Naive thymus-derived CD4-positive, alpha-beta T cell (primary cell): Measurements from ENCODE around the gene C17orf50. TPM values are rescaled to one million over a fixed set of nuclear protein-coding genes. Genes with fewer than 3 reads are reported as not detected.

Experiments used
- ATAC-seq: fragments of 150-1000 bp; cut with Tn5 transposase; 2 replicates; pipeline ENCODE4 v1.10.0; 2021; ENCODE audit warnings: mild to moderate bottlenecking, moderate library complexity
- CTCF ChIA-PET: fragments of 350-600 bp; sonication (Branson Sonifier 250); formaldehyde crosslinking; loops from one replicate; lab custom pipeline; 2021; ENCODE audit warnings: antibody characterized with exemption; lab: Charles Lee
- POLR2A ChIA-PET: fragments of 350-600 bp; sonication (Branson Sonifier 250); formaldehyde crosslinking; loops from one replicate; lab custom pipeline; 2021; ENCODE audit warnings: antibody characterized with exemption, inconsistent platforms; lab: Charles Lee
- DNase-seq, 9 donors: peaks; one replicate each; pipeline versions ENCODE4 v3.0.0 to v3.0.0-alpha.2; 2020 to 2022; ENCODE audit warnings: mixed read lengths in 1 of 9
- H3K27ac ChIP-seq: one replicate; pipeline ENCODE4 v1.7.0; 2013; ENCODE audit warnings: mild to moderate bottlenecking, low read depth, low read length, moderate library complexity
- H3K27me3 ChIP-seq, 2 donors: one replicate each; pipeline ENCODE4 v1.7.0; 2013; ENCODE audit warnings: low read length in 2 of 2, mild to moderate bottlenecking in 2 of 2, moderate library complexity in 2 of 2; ENCODE audit not compliant: control insufficient read depth in 2 of 2, insufficient read depth in 2 of 2
- H3K36me3 ChIP-seq, 3 experiments: 1 replicate in 2 of 3; 2 replicates in 1 of 3; pipeline ENCODE4 v1.7.0; 2013; ENCODE audit warnings: low read length in 3 of 3, mild to moderate bottlenecking in 3 of 3, moderate library complexity in 1 of 3; ENCODE audit not compliant: insufficient read depth in 3 of 3, control insufficient read depth in 2 of 3
- H3K4me1 ChIP-seq, 2 donors: one replicate each; pipeline ENCODE4 v1.7.0; 2013; ENCODE audit warnings: low read length in 2 of 2, mild to moderate bottlenecking in 2 of 2, moderate library complexity in 1 of 2; ENCODE audit not compliant: control insufficient read depth in 2 of 2, insufficient read depth in 2 of 2
- H3K4me3 ChIP-seq: 2 replicates; pipeline ENCODE4 v1.7.0; 2013; ENCODE audit warnings: mild to moderate bottlenecking, low read length
- H3K9me3 ChIP-seq, 3 experiments: 1 replicate in 2 of 3; 2 replicates in 1 of 3; pipeline ENCODE4 v1.7.0; 2013; ENCODE audit warnings: low read length in 3 of 3; ENCODE audit not compliant: control insufficient read depth in 2 of 3
- H3K27ac Mint-ChIP-seq, 9 donors: one replicate each; pipeline ENCODE4 v1.8.0; 2020 to 2022; ENCODE audit warnings: mixed read lengths in 9 of 9, mild to moderate bottlenecking in 8 of 9, moderate library complexity in 5 of 9, inconsistent platforms in 2 of 9
- H3K27me3 Mint-ChIP-seq, 5 donors: one replicate each; pipeline ENCODE4 v1.8.0; 2021 to 2022; ENCODE audit warnings: mixed read lengths in 5 of 5, mild to moderate bottlenecking in 1 of 5
- H3K36me3 Mint-ChIP-seq, 5 donors: one replicate each; pipeline ENCODE4 v1.8.0; 2020 to 2022; ENCODE audit warnings: mixed read lengths in 5 of 5, mild to moderate bottlenecking in 3 of 5, inconsistent platforms in 1 of 5
- H3K4me1 Mint-ChIP-seq, 7 donors: one replicate each; pipeline ENCODE4 v1.8.0; 2020 to 2022; ENCODE audit warnings: mixed read lengths in 7 of 7, mild to moderate bottlenecking in 3 of 7, inconsistent platforms in 1 of 7
- H3K4me3 Mint-ChIP-seq, 10 donors: one replicate each; pipeline ENCODE4 v1.8.0; 2020 to 2022; ENCODE audit warnings: mild to moderate bottlenecking in 10 of 10, mixed read lengths in 10 of 10, moderate library complexity in 6 of 10, inconsistent platforms in 2 of 10
- H3K9me3 Mint-ChIP-seq, 11 donors: one replicate each; pipeline ENCODE4 v1.8.0; 2020 to 2022; ENCODE audit warnings: mixed read lengths in 11 of 11, mild to moderate bottlenecking in 4 of 11, inconsistent platforms in 1 of 11, moderate library complexity in 1 of 11
- intact Hi-C, 2 donors: fragments of 100-400 bp; cut with micrococcal nuclease; formaldehyde crosslinking; loops; one replicate each; pipeline ENCODE4 v1.15.1; 2023
- polyA plus RNA-seq, 2 donors: library from polyadenylated mRNA; unstranded; fragments of 300-500 nt; fragmentation: Illumina TruSeq; gene quantifications; one replicate each; pipeline ENCODE4 v1.2.3, GENCODE V29; 2021
- total RNA-seq, 6 experiments: library from RNA in 5 of 6; stranded (reverse) in 5 of 6; gene quantifications; 1 replicate in 5 of 6; 2 replicates in 1 of 6; pipeline ENCODE4 v1.2.3 and lab custom pipeline; 2021 to 2026

C17orf50 gene
- total and polyA plus RNA-seq, 7 experiments from 2014 or later: 0.27 TPM; not detected in 6

DNA sequence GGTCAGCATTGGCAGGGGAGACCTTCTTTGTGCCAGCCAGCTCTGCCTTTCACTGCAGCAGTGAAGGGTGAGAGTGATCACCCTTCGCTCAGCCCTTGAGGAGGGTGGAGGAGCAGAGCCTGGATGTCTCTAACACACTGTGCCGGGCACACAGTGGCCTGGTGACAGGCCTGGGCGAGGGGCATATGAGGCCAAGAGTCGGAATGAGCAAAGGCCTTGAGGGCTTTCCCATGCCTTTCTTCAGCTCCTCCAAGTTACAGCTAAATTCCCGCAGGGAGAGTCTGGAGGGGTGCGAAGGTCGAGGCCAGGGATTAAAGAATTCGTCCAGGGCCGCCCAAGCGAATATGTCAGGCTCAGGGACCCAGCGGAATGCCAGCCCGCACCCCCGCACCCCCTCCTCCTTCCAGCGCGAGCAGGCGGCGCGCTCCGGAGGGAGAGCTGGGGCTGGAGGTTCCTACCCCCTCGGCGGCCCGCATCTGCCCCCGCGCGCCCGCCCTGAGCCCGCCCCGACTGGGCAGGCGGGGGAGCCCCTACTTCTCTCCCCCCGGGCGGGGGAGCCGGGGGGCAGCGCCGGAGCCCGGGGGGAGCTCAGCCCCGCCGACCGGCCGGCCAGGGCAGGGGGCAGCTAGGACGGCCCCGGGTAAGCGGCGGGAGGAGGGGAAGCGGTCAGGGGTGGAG lies 29.3 kb upstream of the C17orf50 start, which contains the start of gene RASL10B:
RASL10B (plus strand) TSS at position 401 of the 678 bp plus-strand sequence. CDS start 3,546 bp downstream, outside the sequence.
- peaks cover 8 to 13% of the 10 kb centered on the region in 2 donors for H3K4me1 ChIP-seq
- no peaks in the 10 kb centered on the region for H3K27me3 ChIP-seq
- peaks cover 0 to 7% (median 0%) of the 10 kb centered on the region in 5 donors for H3K36me3 Mint-ChIP-seq
- ATAC-seq (peak; percentile 83), DNase-seq (peak; percentile 34 to 62 (median 42))
- ChIA-PET POLR2A (interaction anchor here (0.6 to 1.3 kb wide), 2 partner anchors 9 to 28 kb away, joined by 3 to 4 read pairs; no protein-coding TSS in a partner anchor), CTCF (interaction anchor here (1.0 kb wide), 1 partner anchor 16 kb away, joined by 4 read pairs; no protein-coding TSS in a partner anchor)
- H3K27ac ChIP-seq: no peak within 1 kb of the TSS
- peak within 1 kb of the TSS; percentile 55 for H3K4me3 ChIP-seq
- intact Hi-C loops: no loop called here
- H3K4me1 Mint-ChIP-seq: peaks cover 11 to 31% (median 21%) of the 10 kb centered on the region in 7 donors
- H3K9me3 Mint-ChIP-seq: peaks cover 0 to 2% (median 0%) of the 10 kb centered on the region in 11 donors
- H3K9me3 ChIP-seq: no peaks in the 10 kb centered on the region
- H3K27me3 Mint-ChIP-seq: peaks cover 0 to 24% (median 5%) of the 10 kb centered on the region in 5 donors
- H3K27ac Mint-ChIP-seq: peak within 1 kb of the TSS in 8 of 9 donors; percentile 21 to 85 (median 66)
- peaks cover 0 to 7% (median 0%) of the 10 kb centered on the region in 3 experiments for H3K36me3 ChIP-seq
- peak within 1 kb of the TSS; percentile 59 to 90 (median 85) for H3K4me3 Mint-ChIP-seq

DNA sequence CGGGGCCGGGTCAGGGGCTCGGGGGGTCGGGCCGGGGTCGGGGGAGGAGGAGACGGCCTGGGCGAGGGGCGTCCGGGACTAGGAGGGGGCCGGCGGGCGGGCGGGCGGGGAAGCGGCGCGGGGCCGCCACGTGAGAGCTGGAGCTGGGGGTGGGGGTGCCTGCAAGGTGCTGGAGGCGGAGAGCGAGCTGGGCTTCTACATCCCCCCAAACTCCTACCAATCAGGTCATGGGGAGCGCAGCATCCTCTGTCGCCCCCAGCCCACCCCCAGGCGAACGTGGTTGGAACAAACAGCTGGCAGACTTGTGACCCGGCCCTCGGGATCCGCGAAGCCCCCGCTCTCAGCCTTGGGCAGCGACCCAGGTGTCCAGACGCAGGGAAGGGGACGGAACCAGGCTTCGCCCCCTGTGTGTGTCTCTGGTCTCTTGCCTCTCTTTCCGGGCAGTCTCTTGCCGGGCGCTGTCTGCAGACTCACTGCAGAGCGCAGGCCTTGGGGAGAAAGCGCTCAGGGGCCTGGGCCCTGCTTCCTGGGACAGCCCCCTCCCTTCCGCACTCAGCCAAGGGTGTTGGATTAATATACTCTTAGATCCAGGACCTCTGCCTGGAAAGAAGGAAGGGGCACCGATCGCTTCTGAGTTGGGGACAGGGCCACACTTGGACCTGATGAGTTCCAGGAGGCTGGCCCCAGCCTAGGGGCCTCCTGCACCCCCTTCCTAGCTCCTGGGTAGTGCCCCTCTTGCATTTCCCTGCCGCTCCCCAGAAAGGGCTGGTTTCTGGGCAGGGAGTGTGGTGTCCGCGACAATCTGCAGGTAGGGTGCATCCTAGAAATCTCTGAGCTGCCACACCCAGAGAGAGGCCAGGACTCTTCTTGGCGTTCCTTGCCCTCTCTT lies 28.5 kb upstream of the C17orf50 start:
- H3K27me3 Mint-ChIP-seq: peaks cover 0 to 24% (median 5%) of the 10 kb centered on the region in 5 donors
- peak overlapping the region; percentile 39 to 90 (median 78) for H3K4me3 Mint-ChIP-seq
- peaks cover 0 to 7% (median 0%) of the 10 kb centered on the region in 5 donors for H3K36me3 Mint-ChIP-seq
- H3K4me3 ChIP-seq: no peak overlapping the region
- peaks cover 0 to 3% (median 0%) of the 10 kb centered on the region in 3 experiments for H3K36me3 ChIP-seq
- H3K9me3 ChIP-seq: no peaks in the 10 kb centered on the region
- peaks cover 0 to 2% (median 0%) of the 10 kb centered on the region in 11 donors for H3K9me3 Mint-ChIP-seq
- peaks cover 11 to 31% (median 21%) of the 10 kb centered on the region in 7 donors for H3K4me1 Mint-ChIP-seq
- ATAC-seq (no peak), DNase-seq (no peak)
- no peaks in the 10 kb centered on the region for H3K27me3 ChIP-seq
- intact Hi-C loops: no loop called here
- no peak overlapping the region for H3K27ac ChIP-seq
- H3K27ac Mint-ChIP-seq: peak overlapping the region in 3 of 9 donors; percentile 37 to 66 (median 51)
- ChIA-PET POLR2A (interaction anchor here (1.3 kb wide), 1 partner anchor 8 kb away, joined by 4 read pairs; no protein-coding TSS in a partner anchor), CTCF (interaction anchor here (1.7 kb wide), 1 partner anchor 15 kb away, joined by 5 read pairs; no protein-coding TSS in a partner anchor)
- H3K4me1 ChIP-seq: peaks cover 8 to 13% of the 10 kb centered on the region in 2 donors

- CTCF ChIA-PET: interaction anchor here (1.7 kb wide), 1 partner anchor 15 kb away, joined by 5 read pairs; no protein-coding TSS in a partner anchor
- POLR2A ChIA-PET: no interaction called here
- Histone ChIP-seq H3K36me3 (peaks cover 0 to under 1% (median 0%) of the 10 kb centered on the region in 3 experiments), H3K27me3 (no peaks in the 10 kb centered on the region), H3K4me3 (no peak overlapping the region), H3K27ac (no peak overlapping the region), H3K9me3 (no peaks in the 10 kb centered on the region), H3K4me1 (peaks cover 8 to 13% of the 10 kb centered on the region in 2 donors)
- intact Hi-C loops: no loop called here
- H3K27me3 Mint-ChIP-seq: peaks cover 0 to 24% (median 5%) of the 10 kb centered on the region in 5 donors
- H3K4me1 Mint-ChIP-seq: peaks cover 11 to 31% (median 21%) of the 10 kb centered on the region in 7 donors
- ATAC-seq (no peak), DNase-seq (no peak)
- peak overlapping the region; percentile 23 to 90 (median 78) for H3K4me3 Mint-ChIP-seq
- peaks cover 0 to 7% (median 0%) of the 10 kb centered on the region in 5 donors for H3K36me3 Mint-ChIP-seq
- H3K27ac Mint-ChIP-seq: no peak overlapping the region
- peaks cover 0 to 2% (median 0%) of the 10 kb centered on the region in 11 donors for H3K9me3 Mint-ChIP-seq
These were observed 27.9 kb upstream of the C17orf50 start for GRCh38 chr17:35732806-35733136.

- H3K4me1 Mint-ChIP-seq: peaks cover 11 to 31% (median 21%) of the 10 kb centered on the region in 7 donors
- no peaks in the 10 kb centered on the region for H3K36me3 ChIP-seq
- ChIA-PET POLR2A (no interaction called here), CTCF (interaction anchor here (1.7 kb wide), 1 partner anchor 14 kb away, joined by 5 read pairs; no protein-coding TSS in a partner anchor)
- H3K36me3 Mint-ChIP-seq: peaks cover 0 to 7% (median 0%) of the 10 kb centered on the region in 5 donors
- peaks cover 8 to 13% of the 10 kb centered on the region in 2 donors for H3K4me1 ChIP-seq
- peaks cover 0 to 27% (median 5%) of the 10 kb centered on the region in 5 donors for H3K27me3 Mint-ChIP-seq
- DNase-seq (no peak), ATAC-seq (no peak)
- intact Hi-C loops: no loop called here
- H3K4me3 ChIP-seq: no peak overlapping the region
- no peaks in the 10 kb centered on the region for H3K27me3 ChIP-seq
- H3K27ac ChIP-seq: no peak overlapping the region
- H3K27ac Mint-ChIP-seq: no peak overlapping the region
- peaks cover 0 to 2% (median 0%) of the 10 kb centered on the region in 11 donors for H3K9me3 Mint-ChIP-seq
- H3K4me3 Mint-ChIP-seq: peak overlapping the region in 6 of 10 donors; percentile 48 to 87 (median 78)
- H3K9me3 ChIP-seq: no peaks in the 10 kb centered on the region
These were observed 27.3 kb upstream of the C17orf50 start for GRCh38 chr17:35733366-35733765.

DNA sequence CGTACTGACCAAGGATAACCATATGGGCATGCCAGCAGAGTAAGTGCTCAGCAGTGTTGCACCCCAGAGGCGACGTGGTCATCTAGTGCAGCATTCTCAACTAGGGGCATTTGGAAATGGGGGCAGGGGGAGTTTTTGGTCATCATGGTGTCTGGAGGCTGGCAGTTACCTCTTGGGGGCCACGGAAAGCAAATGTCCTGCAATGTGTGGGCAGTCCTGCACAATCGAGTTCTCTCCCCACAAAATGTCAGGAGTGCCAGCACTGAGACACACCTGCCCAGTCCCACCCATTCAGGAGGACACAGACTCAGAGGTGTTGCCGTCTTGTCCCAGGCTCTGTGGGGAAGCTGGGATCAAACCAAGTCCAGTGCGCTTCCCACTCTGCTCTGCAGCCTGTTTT lies 26.3 kb upstream of the C17orf50 start:
- intact Hi-C loops: no loop called here

More for the DNA sequence above, 26.3 kb upstream of the C17orf50 start:
- H3K27ac ChIP-seq: no peak overlapping the region
- ChIA-PET POLR2A (no interaction called here), CTCF (no interaction called here)
- H3K4me3 ChIP-seq: no peak overlapping the region
- H3K9me3 Mint-ChIP-seq: peaks cover 0 to 2% (median 0%) of the 10 kb centered on the region in 11 donors
- no peaks in the 10 kb centered on the region for H3K36me3 ChIP-seq
- DNase-seq (no peak), ATAC-seq (no peak)
- peaks cover 8 to 13% of the 10 kb centered on the region in 2 donors for H3K4me1 ChIP-seq
- peaks cover 0 to 7% (median 0%) of the 10 kb centered on the region in 5 donors for H3K36me3 Mint-ChIP-seq
- no peak overlapping the region for H3K4me3 Mint-ChIP-seq
- no peak overlapping the region for H3K27ac Mint-ChIP-seq
- peaks cover 0 to 32% (median 5%) of the 10 kb centered on the region in 5 donors for H3K27me3 Mint-ChIP-seq
- H3K27me3 ChIP-seq: no peaks in the 10 kb centered on the region
- no peaks in the 10 kb centered on the region for H3K9me3 ChIP-seq
- H3K4me1 Mint-ChIP-seq: peaks cover 11 to 26% (median 21%) of the 10 kb centered on the region in 7 donors
